ENCODE results near the gene IPCEF1.
"Not testable (repeated sequence)": the region's sequence is repeated elsewhere in the genome, so short reads cannot be mapped to it uniquely, and the experiment has no call there.

Gene IPCEF1

GRCh38 chr6:154329350-154330170 lies 27.0 kb downstream of the IPCEF1 start:
- no peak for DNase-seq

- DNase-seq = not testable (repeated sequence)
Observed at GRCh38 chr6:154327313-154327712, 29.3 kb downstream of the IPCEF1 start.

DNA sequence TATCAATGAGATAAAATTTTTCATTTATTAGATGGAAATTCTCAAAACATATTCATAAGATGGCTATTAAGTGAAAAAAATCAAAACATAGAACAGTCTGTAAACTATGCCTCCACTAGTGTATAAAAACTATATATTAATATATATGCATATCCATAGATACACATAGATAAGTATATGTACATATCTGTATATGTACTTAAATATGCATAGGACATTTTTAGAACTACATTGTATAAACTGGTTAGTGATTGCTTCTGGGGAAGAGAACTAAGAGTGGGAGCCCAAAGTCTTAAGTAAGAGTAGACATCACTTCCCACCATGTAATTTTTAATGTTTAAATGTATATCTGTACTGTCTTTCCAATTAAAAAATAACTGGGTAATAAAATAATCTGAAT lies 31.5 kb downstream of the IPCEF1 start:
- DNase-seq = no peak

- no peak for DNase-seq
Observed at GRCh38 chr6:154320181-154320580, 36.4 kb downstream of the IPCEF1 start.

- DNase-seq = no peak
Observed at GRCh38 chr6:154319231-154319858, 37.3 kb downstream of the IPCEF1 start.

DNA sequence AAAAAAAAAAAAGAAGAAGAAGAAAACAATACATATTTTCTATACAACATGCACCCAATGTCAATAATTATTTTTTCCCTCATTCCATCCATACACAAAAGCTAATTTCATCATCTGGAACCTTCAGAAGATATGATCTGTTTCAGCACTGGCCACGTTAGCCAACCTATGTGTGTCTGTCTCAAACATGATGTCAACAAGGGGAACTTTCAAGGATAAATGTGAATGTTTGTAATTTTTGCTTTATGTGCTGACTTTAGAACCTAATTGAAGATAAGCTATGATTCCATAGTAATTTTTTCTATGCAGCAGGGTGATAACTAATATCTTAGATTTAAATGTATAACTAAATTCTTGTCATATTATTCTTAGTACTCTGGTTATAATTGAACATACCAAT lies 37.9 kb downstream of the IPCEF1 start:
- DNase-seq = no peak

- DNase-seq = no peak
Observed at GRCh38 chr6:154316131-154316530, 40.5 kb downstream of the IPCEF1 start.

DNA sequence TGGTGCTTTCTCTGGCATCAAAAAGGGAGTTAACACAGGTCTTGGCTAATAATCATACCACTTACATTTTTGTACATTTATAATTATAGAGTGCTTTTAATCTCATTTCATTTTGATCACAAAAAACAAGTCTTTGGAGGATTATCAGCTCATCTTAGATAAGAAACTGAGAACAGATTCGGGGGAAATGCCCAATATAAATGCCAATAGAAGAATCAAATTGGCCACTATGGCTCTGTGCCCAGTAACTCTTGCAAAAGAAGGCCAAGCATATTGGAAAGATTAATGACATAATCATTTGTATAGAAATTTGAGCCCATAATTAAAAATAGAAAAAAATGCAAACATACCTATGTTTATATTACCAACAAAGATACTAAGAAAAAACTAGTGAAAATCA lies 42.5 kb downstream of the IPCEF1 start:
- no peak for DNase-seq

GRCh38 chr6:154308986-154309385 lies 47.6 kb downstream of the IPCEF1 start:
- DNase-seq = no peak

- no peak for DNase-seq
Observed at GRCh38 chr6:154307696-154308425, 48.7 kb downstream of the IPCEF1 start.

GRCh38 chr6:154307147-154307546 lies 49.5 kb downstream of the IPCEF1 start:
- DNase-seq = not testable (repeated sequence)

DNA sequence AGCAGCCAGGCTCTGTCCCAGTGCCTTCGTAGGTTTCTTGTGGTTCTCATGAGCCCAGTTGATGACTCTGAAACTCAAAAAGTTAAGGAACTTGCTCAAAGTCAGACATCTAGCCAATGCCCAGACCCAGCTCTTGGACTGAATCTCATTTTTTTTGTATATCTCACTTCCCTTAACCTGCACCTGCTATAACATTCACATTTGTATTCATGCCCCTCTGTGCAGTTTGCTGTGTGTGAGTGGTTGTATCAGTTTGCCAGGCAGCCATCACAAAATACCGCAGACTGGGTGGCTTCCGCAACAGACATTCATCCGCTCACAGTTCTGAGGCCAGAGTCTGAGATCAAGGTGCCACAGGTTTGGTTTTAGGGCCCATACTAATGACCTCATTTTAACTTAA lies 49.9 kb downstream of the IPCEF1 start:
- DNase-seq = no peak

DNA sequence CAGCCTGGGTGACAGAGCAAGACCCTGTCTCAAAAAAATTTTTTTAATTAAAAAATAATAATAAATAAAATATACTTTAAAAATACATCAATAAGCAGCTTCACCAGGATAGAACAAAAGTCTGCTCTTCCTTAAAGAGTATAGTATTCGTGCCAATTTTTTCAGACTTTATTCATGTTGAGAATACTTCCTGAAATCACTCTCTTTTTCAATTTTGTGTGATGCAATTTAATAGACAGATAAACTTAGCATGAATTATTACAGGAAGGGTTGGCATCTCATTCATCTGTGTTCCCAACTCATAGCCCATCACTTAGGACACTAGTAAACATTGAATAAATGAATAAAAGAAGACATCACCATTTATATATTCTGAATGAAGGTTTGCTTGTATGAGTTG lies 52.4 kb downstream of the IPCEF1 start:
- no peak for DNase-seq

GRCh38 chr6:154303642-154304041 lies 53.0 kb downstream of the IPCEF1 start:
- DNase-seq = not testable (repeated sequence)

- DNase-seq = no peak
Observed at GRCh38 chr6:154301839-154302752, 54.5 kb downstream of the IPCEF1 start.

- DNase-seq = no peak
Observed at GRCh38 chr6:154301086-154301625, 55.4 kb downstream of the IPCEF1 start.

GRCh38 chr6:154298297-154298696 lies 58.3 kb downstream of the IPCEF1 start:
- DNase-seq = no peak

DNA sequence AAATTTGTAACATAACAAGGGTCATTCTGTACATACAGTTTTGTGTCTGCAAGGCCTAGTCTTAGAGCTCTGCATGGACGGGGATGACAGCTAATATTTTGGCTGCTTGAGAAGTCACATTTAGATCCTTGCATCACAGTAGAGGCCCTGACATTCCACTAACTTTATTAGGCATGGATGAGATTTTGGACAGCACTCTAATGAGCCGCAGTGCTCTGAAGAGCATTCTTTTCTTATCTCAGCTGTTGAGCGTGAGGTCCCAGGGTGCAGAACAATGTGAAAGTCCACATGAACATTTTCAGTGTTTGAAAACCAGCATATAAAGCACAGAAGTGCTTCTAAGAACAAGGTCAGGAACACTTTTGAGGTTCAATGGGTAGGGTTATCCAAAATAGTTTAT lies 58.9 kb downstream of the IPCEF1 start:
- DNase-seq = no peak

DNA sequence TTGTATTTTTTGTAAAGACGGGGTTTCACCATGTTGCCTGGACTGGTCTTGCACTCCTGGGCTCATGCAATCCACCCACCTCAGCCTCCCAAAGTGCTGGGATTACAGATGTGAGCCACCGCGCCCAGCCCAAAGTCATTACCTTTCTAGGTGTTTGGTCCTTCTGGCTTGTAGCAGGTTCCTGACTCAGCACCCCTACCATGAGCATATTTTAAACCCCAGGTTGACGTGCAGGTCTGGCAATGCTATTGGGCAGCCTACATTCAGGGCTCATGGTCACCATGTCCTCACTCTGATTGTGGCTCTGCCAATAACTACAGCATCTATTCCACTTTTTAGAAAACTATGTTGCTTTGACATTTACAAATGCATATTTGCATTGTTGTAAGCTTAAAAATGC lies 59.4 kb downstream of the IPCEF1 start:
- no peak for DNase-seq

GRCh38 chr6:154295733-154296132 lies 60.9 kb downstream of the IPCEF1 start:
- DNase-seq = no peak

DNA sequence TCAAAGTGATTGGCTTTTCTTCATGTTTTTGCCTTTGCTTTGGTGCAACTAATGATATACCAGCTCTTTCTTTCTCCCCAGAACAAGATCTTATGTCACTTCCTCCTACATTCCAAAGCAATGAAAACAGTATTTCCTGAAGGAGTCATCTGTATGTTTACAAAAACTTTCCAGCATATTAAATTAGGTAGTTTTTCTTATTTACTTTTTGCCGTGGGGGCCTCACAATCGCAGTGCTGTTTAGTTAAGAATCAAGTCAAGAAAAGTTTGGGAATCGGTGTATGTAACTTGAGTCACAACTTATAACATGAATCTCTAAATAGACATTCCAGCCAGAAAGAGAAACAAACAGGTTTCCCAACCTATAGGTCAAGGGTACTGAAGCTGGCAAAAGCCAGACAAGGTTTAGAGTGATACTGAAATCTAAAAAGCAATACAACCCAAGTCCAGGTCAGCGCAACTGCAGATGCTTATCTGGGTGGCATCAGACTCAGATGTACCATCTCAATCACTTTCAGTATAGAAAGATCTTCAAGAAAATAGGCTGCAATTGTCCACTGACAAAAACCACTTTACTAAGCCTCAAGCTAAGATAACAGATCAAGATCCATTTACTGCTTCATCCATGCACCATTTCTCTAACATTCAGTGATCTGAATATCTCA lies 63.6 kb downstream of the IPCEF1 start:
- no peak for DNase-seq

- DNase-seq = no peak
Observed at GRCh38 chr6:154292066-154292465, 64.5 kb downstream of the IPCEF1 start.

Data from 8988T (cell line).